H9 (cell line): ENCODE measurements around the gene ELF5. TPM values are rescaled to one million over a fixed set of nuclear protein-coding genes. Genes with fewer than 3 reads are reported as not detected.

Experiments used
- DNase-seq: peaks from one replicate; pipeline ENCODE4 v3.0.0-alpha.2; 2017
- H2AFZ ChIP-seq: one replicate; pipeline ENCODE4 v1.6.1; 2013; ENCODE audit warnings: mild to moderate bottlenecking, low read length, control low read depth, moderate library complexity
- H2AK5ac ChIP-seq: 2 replicates; pipeline ENCODE4 v1.6.1; 2013; ENCODE audit warnings: low read length, control low read depth, mixed read lengths; ENCODE audit not compliant: insufficient read length
- H2BK120ac ChIP-seq: one replicate; pipeline ENCODE4 v1.6.1; 2013; ENCODE audit warnings: low read depth, mild to moderate bottlenecking, low read length, control low read depth, inconsistent platforms; ENCODE audit not compliant: poor library complexity, severe bottlenecking
- H2BK12ac ChIP-seq: 2 replicates; pipeline ENCODE4 v1.6.1; 2013; ENCODE audit warnings: low read length, control low read depth, mixed read lengths, low read depth; ENCODE audit not compliant: insufficient read length
- H2BK15ac ChIP-seq: 2 replicates; pipeline ENCODE4 v1.6.1; 2013; ENCODE audit warnings: low read depth, low read length, control low read depth
- H2BK20ac ChIP-seq: one replicate; pipeline ENCODE4 v1.6.1; 2013; ENCODE audit warnings: low read depth, mild to moderate bottlenecking, low read length, control low read depth, inconsistent platforms; ENCODE audit not compliant: poor library complexity, severe bottlenecking
- H2BK5ac ChIP-seq: 2 replicates; pipeline ENCODE4 v1.6.1; 2013; ENCODE audit warnings: low read length, control low read depth, mixed read lengths; ENCODE audit not compliant: insufficient read length
- H3K14ac ChIP-seq: 2 replicates; pipeline ENCODE4 v1.6.1; 2013; ENCODE audit warnings: low read length, control low read depth; ENCODE audit not compliant: insufficient read depth
- H3K18ac ChIP-seq: 2 replicates; pipeline ENCODE4 v1.6.1; 2013; ENCODE audit warnings: low read depth, mild to moderate bottlenecking, mixed read lengths, low read length, control low read depth; ENCODE audit not compliant: insufficient read length
- H3K23ac ChIP-seq: 2 replicates; pipeline ENCODE4 v1.6.1; 2013; ENCODE audit warnings: low read length, control low read depth, mixed read lengths, low read depth; ENCODE audit not compliant: insufficient read length
- H3K23me2 ChIP-seq: 2 replicates; pipeline ENCODE4 v1.6.1; 2013; ENCODE audit warnings: low read depth, mild to moderate bottlenecking, mixed read lengths, low read length, control low read depth; ENCODE audit not compliant: insufficient read length, poor library complexity, severe bottlenecking
- H3K27ac ChIP-seq: 2 replicates; pipeline ENCODE4 v1.5.1; 2013; ENCODE audit warnings: low read length, control low read depth, mixed read lengths, low read depth; ENCODE audit not compliant: insufficient read length
- H3K27me3 ChIP-seq: 2 replicates; pipeline ENCODE4 v1.6.1; 2013; ENCODE audit warnings: low read length, control low read depth, inconsistent platforms; ENCODE audit not compliant: insufficient read depth
- H3K4ac ChIP-seq: 2 replicates; pipeline ENCODE4 v1.6.1; 2013; ENCODE audit warnings: low read depth, mild to moderate bottlenecking, control low read depth, inconsistent platforms, low read length, moderate library complexity
- H3K4me1 ChIP-seq: 2 replicates; pipeline ENCODE4 v1.6.1; 2013; ENCODE audit warnings: low read length, control low read depth, inconsistent platforms; ENCODE audit not compliant: insufficient read depth
- H3K4me2 ChIP-seq: 2 replicates; pipeline ENCODE4 v1.6.1; 2013; ENCODE audit warnings: low read length, control low read depth, mixed read lengths; ENCODE audit not compliant: insufficient read length, insufficient read depth
- H3K56ac ChIP-seq: 2 replicates; pipeline ENCODE4 v1.6.1; 2013; ENCODE audit warnings: low read depth, mild to moderate bottlenecking, mixed read lengths, low read length, control low read depth; ENCODE audit not compliant: insufficient read length
- H3K79me1 ChIP-seq: 2 replicates; pipeline ENCODE4 v1.6.1; 2013; ENCODE audit warnings: low read depth, mild to moderate bottlenecking, moderate library complexity, low read length, control low read depth, inconsistent platforms; ENCODE audit not compliant: insufficient read depth, poor library complexity, severe bottlenecking
- H3K79me2 ChIP-seq: 2 replicates; pipeline ENCODE4 v1.6.1; 2013; ENCODE audit warnings: low read length, control low read depth, inconsistent platforms; ENCODE audit not compliant: insufficient read depth
- H3K9ac ChIP-seq: 2 replicates; pipeline ENCODE4 v1.6.1; 2013; ENCODE audit warnings: low read length, control low read depth, mixed read lengths; ENCODE audit not compliant: insufficient read length; ENCODE audit errors: extremely low read depth
- H3K9me3 ChIP-seq: one replicate; pipeline ENCODE4 v1.6.1; 2013; ENCODE audit warnings: low read depth, low read length, inconsistent platforms; ENCODE audit not compliant: control insufficient read depth
- H3T11ph ChIP-seq: one replicate; pipeline ENCODE4 v1.6.1; 2013; ENCODE audit warnings: mild to moderate bottlenecking, low read length, control low read depth, inconsistent platforms
- H4K20me1 ChIP-seq: one replicate; pipeline ENCODE4 v1.6.1; 2013; ENCODE audit not compliant: control insufficient read depth, insufficient read length, insufficient read depth
- H4K5ac ChIP-seq: 2 replicates; pipeline ENCODE4 v1.6.1; 2013; ENCODE audit warnings: low read depth, mild to moderate bottlenecking, mixed read lengths, low read length, control low read depth; ENCODE audit not compliant: insufficient read length
- H4K8ac ChIP-seq: replicated peaks from 2 replicates; pipeline ENCODE4 v1.6.1; 2013; ENCODE audit warnings: low read length, control low read depth, mixed read lengths, low read depth; ENCODE audit not compliant: insufficient read length
- H4K91ac ChIP-seq: 2 replicates; pipeline ENCODE4 v1.6.1; 2013; ENCODE audit warnings: low read depth, mild to moderate bottlenecking, moderate library complexity, mixed read lengths, low read length, control low read depth; ENCODE audit not compliant: insufficient read length
- H3K27ac Mint-ChIP-seq, 3 experiments: 2 replicates in 2 of 3; 3 replicates in 1 of 3; pipeline ENCODE4 v1.8.0; 2020 to 2021; ENCODE audit warnings: mixed read lengths in 3 of 3, mild to moderate bottlenecking in 1 of 3, moderate library complexity in 1 of 3
- H3K27me3 Mint-ChIP-seq: 2 replicates; pipeline ENCODE4 v1.8.0; 2021; ENCODE audit warnings: low read depth, mild to moderate bottlenecking, moderate library complexity, mixed read lengths
- H3K36me3 Mint-ChIP-seq, 3 experiments: 2 replicates in 2 of 3; 3 replicates in 1 of 3; pipeline ENCODE4 v1.8.0; 2020 to 2021; ENCODE audit warnings: low read depth in 3 of 3, mixed read lengths in 3 of 3; ENCODE audit not compliant: insufficient read depth in 1 of 3
- H3K4me1 Mint-ChIP-seq, 2 experiments: 2 replicates each; pipeline ENCODE4 v1.8.0; 2020; ENCODE audit warnings: mixed read lengths in 2 of 2
- H3K4me3 Mint-ChIP-seq, 2 experiments: 2 replicates in 1 of 2; 3 replicates in 1 of 2; pipeline ENCODE4 v1.8.0; 2020 to 2021; ENCODE audit warnings: mild to moderate bottlenecking in 2 of 2, mixed read lengths in 2 of 2, moderate library complexity in 1 of 2
- H3K9me3 Mint-ChIP-seq, 2 experiments: 2 replicates in 1 of 2; 3 replicates in 1 of 2; pipeline ENCODE4 v1.8.0; 2020; ENCODE audit warnings: mild to moderate bottlenecking in 2 of 2, mixed read lengths in 2 of 2, moderate library complexity in 1 of 2
- CTCF ChIP-seq: fragments of 200-600 bp; sonication (generic); conservative IDR thresholded peaks from 3 replicates; pipeline ENCODE4 v1.8.0; 2021; ENCODE audit warnings: antibody characterized with exemption, mild to moderate bottlenecking
- WGBS: extraction: QIAGEN DNeasy Blood & Tissue Kit; methylation state at CpG from one replicate; pipeline ENCODE4 v1.1.7; 2013; ENCODE audit warnings: missing lambda C conversion rate, low lambda C conversion rate, mixed read lengths; ENCODE audit not compliant: insufficient read length; ENCODE audit errors: extremely low coverage; 5-methylcytosine and 5-hydroxymethylcytosine counted together
- total RNA-seq: library from RNA; stranded (reverse); gene quantifications from 2 replicates; pipeline ENCODE4 v1.2.1, GENCODE V29; 2021

Gene ELF5
- total RNA-seq, 1 experiment from 2014 or later, result not detected

GRCh38 chr11:34499719-34500500 lies 13.7 kb downstream of the ELF5 start:
- Mint-ChIP-seq H3K4me1 (peaks cover 3% of the 10 kb centered on the region in 2 experiments; a peak in 1 of 4 replicates), H3K36me3 (no peaks in the 10 kb centered on the region), H3K27ac (no peak overlapping the region), H3K9me3 (no peaks in the 10 kb centered on the region), H3K4me3 (no peak overlapping the region), H3K27me3 (no peaks in the 10 kb centered on the region; the same call in 1 of the 2 replicates)
- Histone ChIP-seq H3K79me1 (no peaks in the 10 kb centered on the region), H3K23ac (no peak overlapping the region), H2BK15ac (no peak overlapping the region), H3K27ac (no peak overlapping the region), H2AK5ac (no peak overlapping the region), H2BK20ac (no peak overlapping the region), H3T11ph (no peak overlapping the region), H3K14ac (no peak overlapping the region), H4K91ac (no peak overlapping the region), H2AFZ (no peak overlapping the region), H4K5ac (no peak overlapping the region), H2BK12ac (no peak overlapping the region), H3K27me3 (no peaks in the 10 kb centered on the region), H2BK120ac (no peak overlapping the region), H4K8ac (no peak overlapping the region), H3K4me2 (no peak overlapping the region), H3K4ac (no peak overlapping the region), H3K4me1 (no peaks in the 10 kb centered on the region), H3K9me3 (no peaks in the 10 kb centered on the region), H3K56ac (no peak overlapping the region), H3K9ac (no peak overlapping the region), H3K79me2 (no peaks in the 10 kb centered on the region), H3K23me2 (no peaks in the 10 kb centered on the region), H2BK5ac (no peak overlapping the region), H3K18ac (no peak overlapping the region), H4K20me1 (no peaks in the 10 kb centered on the region)
- WGBS, result no CpG with 5 or more reads among the region's 3 CpGs
- TF ChIP-seq CTCF, result no peak
- no peak for DNase-seq
